GM10266 (cell line): Measurements from ENCODE around the gene FCER1G.

ENCODE experiments used
- DNase-seq: peaks from one replicate; pipeline ENCODE4 v3.0.0; 2012; ENCODE audit errors: extremely low spot score
- CTCF ChIP-seq: IDR thresholded peaks from 2 replicates; pipeline ENCODE4 v1.5.1; 2012; ENCODE audit warnings: mild to moderate bottlenecking, low read depth; ENCODE audit not compliant: control insufficient read depth, insufficient read depth; ENCODE audit errors: missing control alignments

FCER1G gene

GRCh38 chr1:161177936-161178244 lies 37.2 kb upstream of the FCER1G start:
- no peak for DNase-seq
- no peak for TF ChIP-seq CTCF

- DNase-seq = no peak
- no peak for TF ChIP-seq CTCF
Measured at GRCh38 chr1:161179698-161180097, 35.4 kb upstream of the FCER1G start.

GRCh38 chr1:161180639-161181038 lies 34.5 kb upstream of the FCER1G start:
- no peak for DNase-seq
- peak; percentile 33 for TF ChIP-seq CTCF

- DNase-seq = peak; percentile 54
- TF ChIP-seq CTCF = no peak
Measured at GRCh38 chr1:161182214-161182613, 32.9 kb upstream of the FCER1G start.

- DNase-seq = peak; percentile 90
Measured at GRCh38 chr1:161185282-161185682, 29.8 kb upstream of the FCER1G start.

DNA sequence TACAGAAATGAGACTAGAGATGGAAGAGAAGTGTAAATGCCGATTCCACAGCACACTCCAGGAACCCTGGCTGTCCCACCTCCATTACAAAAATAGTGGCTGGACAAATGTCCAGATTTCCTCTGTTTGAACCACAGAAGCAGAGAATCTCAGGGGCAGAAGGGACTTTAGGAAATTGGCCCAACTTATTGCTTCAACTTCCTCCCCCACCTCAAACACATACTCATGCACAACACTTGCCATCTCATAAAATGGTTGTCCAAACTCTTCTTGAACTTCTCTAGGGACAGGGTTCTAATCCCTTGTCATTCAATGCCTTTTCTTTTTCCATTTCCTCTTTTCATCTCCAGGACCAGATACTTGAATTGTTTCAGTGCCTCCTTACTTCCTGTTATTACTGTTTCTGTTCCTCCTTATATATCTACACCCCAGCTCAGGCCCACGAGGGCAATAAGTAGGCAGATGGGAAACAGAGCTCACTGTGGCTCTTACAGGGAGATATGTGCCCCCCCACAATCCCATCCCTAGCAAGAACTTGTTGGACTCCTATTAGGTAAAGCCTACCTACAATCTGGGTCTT lies 29.3 kb upstream of the FCER1G start:
- TF ChIP-seq CTCF = no peak
- no peak for DNase-seq

More at GRCh38 chr1:161185282-161185682, 29.8 kb upstream of the FCER1G start:
- no peak for TF ChIP-seq CTCF

DNA sequence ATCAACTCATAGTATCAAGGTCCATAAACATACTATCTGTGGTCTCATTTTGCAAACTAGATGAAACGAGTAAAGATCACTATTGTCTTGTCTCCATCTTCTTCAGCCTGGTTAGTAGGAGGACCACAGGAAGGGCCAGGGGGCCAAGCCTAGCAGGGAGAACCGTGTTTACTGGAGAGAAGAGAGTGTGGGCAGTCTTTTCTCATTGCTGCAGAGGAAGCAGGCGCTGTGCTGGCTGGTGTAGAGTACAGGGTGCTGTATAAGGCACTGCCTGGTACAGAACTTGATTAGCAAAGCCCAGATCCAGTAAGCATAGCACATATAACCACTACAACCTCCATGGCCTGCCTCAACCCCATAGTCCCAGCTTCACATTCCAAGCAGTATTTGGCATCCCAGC lies 27.8 kb upstream of the FCER1G start:
- no peak for DNase-seq
- TF ChIP-seq CTCF = no peak
